Measurements from ENCODE around the gene DLG2.

GRCh38 chr11:83625336-83625735 is 2001.8 kb downstream of the DLG2 start:
- TF ChIP-seq CTCF (conservative IDR thresholded peaks at IDR 0.05 in 1 of 2, IDR thresholded peaks at IDR 0.05 in 1 of 2; ENCODE audit: extremely low read depth in 1 of 2, insufficient read depth in 1 of 2, low read depth in 1 of 2, low read length in 2 of 2) (no peak), EZH2 (IDR thresholded peaks at IDR 0.05; ENCODE audit: borderline replicate concordance, low read length) (no peak)
